Measurements from ENCODE around the gene ZNF324B.
A peak's percentile ranks its signal among the peaks of the same experiment; 100 is the strongest.
"Not testable (repeated sequence)": the region's sequence is repeated elsewhere in the genome, so short reads cannot be mapped to it uniquely, and the experiment has no call there.

ZNF324B gene

GRCh38 chr19:58451358-58452101 is at the start of gene ZNF324B:
ZNF324B (plus strand) TSS chr19:58451622; CDS start chr19:58453702, 2,080 bp downstream.
- in situ Hi-C loops (cut with HindIII; ENCODE audit: low pct_ligation_motif_present, low pct_unique_long_range_greater_than_20kb, low sequenced_read_pairs): no loop called here
- DNase-seq: peak; percentile 94

GRCh38 chr19:58401840-58402421 is 49.5 kb upstream of the ZNF324B start:
- no peak for DNase-seq
- in situ Hi-C loops (cut with HindIII; ENCODE audit: low pct_ligation_motif_present, low pct_unique_long_range_greater_than_20kb, low sequenced_read_pairs): no loop called here

GRCh38 chr19:58403920-58404478 is 47.4 kb upstream of the ZNF324B start:
- in situ Hi-C loops (cut with HindIII; ENCODE audit: low pct_ligation_motif_present, low pct_unique_long_range_greater_than_20kb, low sequenced_read_pairs); DNase-seq: not testable (repeated sequence)

GRCh38 chr19:58406818-58407657 is 44.4 kb upstream of the ZNF324B start:
- no peak for DNase-seq

GRCh38 chr19:58407658-58408151 is 43.7 kb upstream of the ZNF324B start:
- in situ Hi-C loops (cut with HindIII; ENCODE audit: low pct_ligation_motif_present, low pct_unique_long_range_greater_than_20kb, low sequenced_read_pairs): no loop called here
- no peak for DNase-seq

More at GRCh38 chr19:58406818-58407657, 44.4 kb upstream of the ZNF324B start:
- in situ Hi-C loops (cut with HindIII; ENCODE audit: low pct_ligation_motif_present, low pct_unique_long_range_greater_than_20kb, low sequenced_read_pairs): no loop called here

- in situ Hi-C loops (cut with HindIII; ENCODE audit: low pct_ligation_motif_present, low pct_unique_long_range_greater_than_20kb, low sequenced_read_pairs): no loop called here
- DNase-seq: peak; percentile 92
Measured at GRCh38 chr19:58408152-58409009, 43.0 kb upstream of the ZNF324B start, which contains the start of gene ZNF584. ZNF584 (plus strand) TSS chr19:58408649; CDS start chr19:58409148, 499 bp downstream.

GRCh38 chr19:58409010-58409790 is 42.2 kb upstream of the ZNF324B start:
- DNase-seq: peak; percentile 41
- in situ Hi-C loops (cut with HindIII; ENCODE audit: low pct_ligation_motif_present, low pct_unique_long_range_greater_than_20kb, low sequenced_read_pairs): no loop called here

- in situ Hi-C loops (cut with HindIII; ENCODE audit: low pct_ligation_motif_present, low pct_unique_long_range_greater_than_20kb, low sequenced_read_pairs): no loop called here
- no peak for DNase-seq
Measured at GRCh38 chr19:58416604-58417003, 34.8 kb upstream of the ZNF324B start.

GRCh38 chr19:58417071-58417470 is 34.4 kb upstream of the ZNF324B start:
- no peak for DNase-seq

GRCh38 chr19:58428617-58429016 is 22.8 kb upstream of the ZNF324B start:
- in situ Hi-C loops (cut with HindIII; ENCODE audit: low pct_ligation_motif_present, low pct_unique_long_range_greater_than_20kb, low sequenced_read_pairs): no loop called here
- no peak for DNase-seq

More at GRCh38 chr19:58417071-58417470, 34.4 kb upstream of the ZNF324B start:
- in situ Hi-C loops (cut with HindIII; ENCODE audit: low pct_ligation_motif_present, low pct_unique_long_range_greater_than_20kb, low sequenced_read_pairs): no loop called here

GRCh38 chr19:58429745-58430144 is 21.7 kb upstream of the ZNF324B start:
- no peak for DNase-seq
- in situ Hi-C loops (cut with HindIII; ENCODE audit: low pct_ligation_motif_present, low pct_unique_long_range_greater_than_20kb, low sequenced_read_pairs): no loop called here

- in situ Hi-C loops (cut with HindIII; ENCODE audit: low pct_ligation_motif_present, low pct_unique_long_range_greater_than_20kb, low sequenced_read_pairs): no loop called here
- DNase-seq: peak; percentile 10
Measured at GRCh38 chr19:58434217-58434616, 17.2 kb upstream of the ZNF324B start.

- peak; percentile 88 for DNase-seq
- in situ Hi-C loops (cut with HindIII; ENCODE audit: low pct_ligation_motif_present, low pct_unique_long_range_greater_than_20kb, low sequenced_read_pairs): no loop called here
Measured at GRCh38 chr19:58439576-58440554, 11.6 kb upstream of the ZNF324B start, which contains the start of gene ZNF132. ZNF132 (minus strand) TSS chr19:58440153; CDS start chr19:58439821, 332 bp downstream.

- in situ Hi-C loops (cut with HindIII; ENCODE audit: low pct_ligation_motif_present, low pct_unique_long_range_greater_than_20kb, low sequenced_read_pairs): no loop called here
- DNase-seq: no peak
Measured at GRCh38 chr19:58440556-58440955, 10.9 kb upstream of the ZNF324B start.

- in situ Hi-C loops (cut with HindIII; ENCODE audit: low pct_ligation_motif_present, low pct_unique_long_range_greater_than_20kb, low sequenced_read_pairs); DNase-seq: not testable (repeated sequence)
Measured at GRCh38 chr19:58442986-58443385, 8.4 kb upstream of the ZNF324B start.

GRCh38 chr19:58448860-58449259 is 2.6 kb upstream of the ZNF324B start:
- DNase-seq; in situ Hi-C loops (cut with HindIII; ENCODE audit: low pct_ligation_motif_present, low pct_unique_long_range_greater_than_20kb, low sequenced_read_pairs): not testable (repeated sequence)
